HG03066 (cell line): ENCODE measurements around the gene PRDM15.

Source experiments
- ATAC-seq: cut with Tn5 transposase; IDR thresholded peaks from one replicate; pipeline ENCODE4 v1.9.1; 2021; ENCODE audit warnings: low read depth; ENCODE audit not compliant: unreplicated experiment

Gene PRDM15

DNA sequence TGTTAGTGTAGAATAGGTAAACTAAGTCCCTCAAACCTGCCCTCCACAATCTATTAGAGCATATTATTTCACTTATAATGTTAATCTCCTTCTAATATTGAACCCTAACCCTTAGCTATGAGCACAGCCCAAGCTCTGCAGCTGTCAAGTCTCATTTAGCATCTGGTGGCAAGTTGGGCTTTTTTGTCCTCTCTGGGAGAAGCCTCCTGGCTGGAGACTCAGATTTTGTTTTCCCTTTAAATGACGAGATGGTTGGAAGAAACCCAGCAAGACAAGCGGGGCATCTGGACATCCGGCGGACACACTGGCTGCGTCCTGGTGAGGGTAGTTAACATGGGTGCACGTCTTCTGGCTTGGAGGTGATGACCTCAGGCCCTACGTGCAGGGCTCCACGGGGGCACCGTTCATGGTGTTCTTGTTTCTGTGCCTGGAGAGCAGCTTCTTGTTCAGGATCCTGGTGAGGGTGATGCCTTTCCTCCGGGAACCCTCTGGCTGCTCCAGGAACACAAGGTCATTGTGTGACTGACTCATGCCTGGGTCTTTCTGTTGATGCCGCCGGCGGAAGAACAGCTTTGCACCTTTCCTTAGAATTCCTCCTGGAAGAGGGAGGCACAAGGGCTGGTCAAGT lies 9.7 kb upstream of the PRDM15 start:
- ATAC-seq = no peak

DNA sequence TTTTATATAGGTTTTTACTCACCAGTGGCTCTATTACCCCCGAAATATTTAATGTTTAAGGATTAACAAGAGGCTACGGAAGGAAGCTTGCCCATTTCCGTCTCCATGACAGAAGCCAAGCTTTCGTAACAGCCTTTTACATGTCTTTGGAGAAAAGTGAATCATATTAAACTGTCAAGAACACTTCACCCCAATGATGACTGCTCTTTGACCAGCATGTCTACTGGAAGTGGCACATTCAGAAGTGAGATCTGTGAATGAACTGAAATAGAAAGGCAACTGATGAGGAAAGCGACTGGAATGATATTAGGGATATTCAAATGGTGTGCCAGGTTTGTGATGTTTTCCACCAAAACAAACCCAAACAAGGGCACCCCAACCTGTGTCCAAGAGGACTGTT lies 8.5 kb upstream of the PRDM15 start:
- ATAC-seq = no peak

DNA sequence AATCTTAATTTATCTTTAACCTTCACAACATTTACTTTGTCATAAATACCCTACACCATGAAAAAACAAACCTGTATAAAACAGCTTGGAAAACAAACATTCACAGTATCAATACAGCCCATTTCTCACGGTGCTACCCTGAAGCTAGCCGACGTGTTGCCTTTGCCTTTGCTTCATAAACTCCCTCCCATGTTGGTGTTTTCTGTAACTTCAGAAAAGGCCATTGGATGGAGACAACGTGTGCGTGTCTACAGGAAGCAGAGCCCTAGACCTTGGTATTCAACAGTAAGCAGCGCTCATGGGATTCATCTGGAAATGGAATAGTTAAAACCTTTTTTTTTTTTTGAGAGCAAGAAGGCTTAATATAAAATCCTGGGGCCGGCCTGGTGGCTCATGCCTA lies 7.2 kb upstream of the PRDM15 start:
- ATAC-seq = no peak

DNA sequence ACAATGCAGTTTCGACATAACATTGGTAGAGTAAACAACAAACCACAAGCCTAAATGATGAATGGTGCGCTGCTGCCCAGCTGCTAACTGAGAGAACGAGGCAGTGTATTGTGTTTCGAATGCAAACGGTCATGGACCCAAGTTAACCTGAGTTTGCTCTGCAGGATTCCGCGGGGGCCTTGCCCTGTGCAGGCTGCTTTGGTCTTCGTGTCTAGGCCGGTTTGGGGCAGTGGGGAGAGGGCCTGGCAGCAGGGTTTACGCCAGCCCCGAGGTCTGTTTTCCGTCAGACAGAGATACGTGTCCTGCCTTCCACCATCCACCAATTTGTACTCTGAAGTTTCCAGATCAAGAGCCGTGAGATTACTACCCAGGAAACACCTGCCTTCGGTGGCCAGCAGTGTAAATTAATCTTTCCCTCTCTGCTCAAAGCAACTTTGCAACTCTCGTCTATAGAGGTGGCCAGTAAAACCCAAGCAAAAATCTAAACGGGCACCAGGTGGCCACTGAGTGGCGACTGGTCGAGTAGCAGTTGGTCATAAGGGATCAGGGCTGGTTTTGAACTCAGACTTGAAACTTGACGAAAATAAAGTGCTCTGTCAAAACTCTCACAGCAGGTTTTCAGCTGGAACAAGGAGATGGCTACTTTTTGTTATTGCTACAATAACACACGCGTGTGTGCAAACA lies 6.3 kb upstream of the PRDM15 start:
- no peak for ATAC-seq

DNA sequence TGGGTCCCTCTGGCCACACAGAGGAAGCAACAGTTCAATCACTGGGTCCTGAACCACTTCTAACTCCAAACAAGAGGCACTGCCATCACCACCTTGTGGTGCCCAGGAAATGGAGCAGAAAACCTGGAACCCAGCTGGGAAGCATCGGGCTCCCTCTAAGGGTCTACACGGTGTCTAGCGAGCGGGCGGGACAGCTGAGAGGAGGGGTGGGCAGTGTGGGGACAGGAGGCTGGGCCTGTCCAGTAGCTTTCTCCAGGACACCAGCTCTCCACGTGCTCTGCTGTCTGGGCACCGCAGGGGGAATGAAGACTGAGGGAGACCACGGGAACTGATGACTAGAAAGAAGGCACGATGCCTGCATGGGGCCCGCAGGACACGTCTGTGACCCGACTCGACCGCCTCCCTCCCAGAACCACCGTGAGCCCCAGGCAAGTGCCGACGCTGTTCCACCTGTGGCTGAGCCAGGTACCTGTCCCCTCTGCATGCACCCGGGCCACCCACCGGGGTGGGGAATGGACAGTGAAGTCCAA lies 5.4 kb upstream of the PRDM15 start:
- ATAC-seq = no peak

DNA sequence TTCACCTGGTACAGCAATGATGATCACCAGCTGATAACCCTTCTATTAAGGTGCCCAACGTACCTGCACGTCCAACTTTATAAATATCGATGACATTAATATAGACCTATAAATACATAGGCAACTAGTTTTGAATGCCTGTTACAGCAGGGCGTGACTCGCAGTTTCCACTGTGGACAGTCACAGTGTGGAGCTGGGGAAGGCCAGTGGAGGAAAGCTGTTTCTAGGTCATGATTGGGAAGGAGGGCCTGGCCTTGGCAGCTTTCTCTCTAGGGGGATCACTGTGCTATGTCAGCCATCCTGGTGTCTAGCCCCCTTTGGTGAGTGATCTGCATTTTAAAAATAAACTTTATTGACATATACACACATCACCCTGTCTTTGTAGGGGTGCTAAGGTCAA lies 4.4 kb upstream of the PRDM15 start:
- no peak for ATAC-seq

DNA sequence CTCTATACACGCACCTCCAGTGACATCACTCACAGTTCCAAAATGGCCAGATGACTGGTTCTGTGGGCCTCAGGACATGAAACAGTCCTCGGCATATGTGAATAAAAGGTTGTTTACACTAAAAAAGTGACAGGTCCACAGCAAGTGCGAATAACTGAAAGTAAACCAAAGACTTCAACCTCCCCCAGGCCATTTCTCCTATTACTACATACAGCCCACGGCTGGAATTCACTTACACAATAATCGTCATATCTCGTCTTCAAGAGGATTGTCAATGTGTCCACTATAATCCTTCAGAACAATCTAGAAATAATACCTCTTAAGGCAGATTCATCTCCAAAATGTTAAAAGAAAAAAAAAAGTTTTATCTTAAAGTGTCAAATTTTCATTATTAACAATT lies 1.9 kb upstream of the PRDM15 start:
- ATAC-seq = no peak

DNA sequence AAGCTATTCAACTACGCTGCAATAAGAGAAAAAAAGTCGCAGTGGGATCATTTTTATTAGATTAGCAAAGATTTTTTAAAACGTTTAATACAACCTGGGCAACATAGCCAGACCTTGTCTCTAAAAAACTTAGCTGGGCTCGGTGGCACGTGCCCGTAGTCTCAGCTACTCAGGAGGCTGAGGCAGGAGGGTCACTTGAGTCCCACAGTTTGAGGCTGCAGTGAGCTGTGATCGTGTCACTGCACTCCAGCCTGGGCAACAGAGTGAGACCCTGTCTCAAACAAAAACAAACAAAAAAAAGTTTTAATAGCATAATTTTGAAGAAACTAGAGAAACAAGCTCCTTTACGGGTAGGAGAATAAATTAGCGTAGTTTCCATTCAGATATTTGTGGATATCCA lies 1.0 kb upstream of the PRDM15 start:
- ATAC-seq = no peak

DNA sequence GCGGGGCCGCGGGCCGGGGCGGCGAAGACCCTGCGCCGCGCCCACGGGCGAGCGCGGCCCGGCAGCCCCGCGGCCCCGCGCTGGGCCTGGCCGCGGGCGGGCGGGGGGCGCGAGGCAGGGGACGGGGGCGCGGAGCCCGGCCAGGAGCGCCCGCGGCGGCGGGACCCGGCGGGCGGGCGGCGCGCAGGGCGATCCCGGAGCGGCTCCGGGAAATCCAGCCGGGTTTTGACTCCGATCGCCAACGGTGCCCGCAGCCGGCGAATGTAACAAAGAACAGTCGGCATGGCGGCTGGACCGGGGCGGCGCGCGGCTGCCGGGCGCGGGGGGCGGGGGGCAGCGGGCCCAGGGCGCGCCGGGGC lies 334 bp downstream of the PRDM15 start:
- peak; percentile 35 for ATAC-seq

DNA sequence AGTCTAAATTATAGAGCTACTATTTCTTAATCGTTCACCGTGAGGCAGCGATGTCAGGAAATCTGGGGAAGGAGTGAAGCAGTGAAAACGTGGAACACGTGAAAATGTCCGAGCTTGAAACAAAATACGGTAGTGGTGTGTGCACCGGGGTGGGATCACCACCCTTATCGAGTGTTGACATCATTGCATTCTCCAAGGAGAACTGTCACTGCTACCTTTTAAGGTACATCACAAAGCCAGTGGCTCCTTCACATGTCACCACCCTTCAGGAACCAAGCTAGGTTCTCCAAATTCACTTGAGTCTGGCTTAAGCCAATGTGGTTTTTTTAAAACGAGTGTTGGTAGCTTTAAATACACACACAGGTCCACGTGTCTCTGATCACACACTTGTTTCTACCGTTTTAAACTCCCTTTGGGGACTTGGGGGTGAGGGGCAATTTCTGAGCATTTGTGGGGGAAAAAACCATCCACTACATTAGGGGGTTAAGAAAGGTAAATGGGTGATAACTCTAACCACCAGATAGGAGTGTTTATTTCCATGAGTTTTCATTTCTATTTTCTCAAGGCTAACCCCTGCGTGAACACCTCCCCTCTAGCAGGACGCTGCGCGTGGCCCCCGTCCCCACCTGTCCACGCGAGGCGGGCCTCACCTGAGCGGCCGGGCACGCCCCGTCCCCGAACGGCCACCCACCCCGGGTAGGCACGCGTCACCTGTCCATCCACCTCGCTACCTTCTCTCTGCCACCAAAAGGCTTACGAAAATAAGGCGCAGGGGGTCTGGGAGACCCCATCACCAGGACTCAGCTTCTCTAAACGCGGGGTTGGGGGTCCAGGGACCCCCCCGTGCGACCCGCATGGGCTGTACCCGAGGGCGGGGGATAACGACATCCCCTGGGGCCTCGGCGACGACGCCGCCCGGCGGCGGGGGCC lies 978 bp downstream of the PRDM15 start:
- peak; percentile 32 for ATAC-seq

DNA sequence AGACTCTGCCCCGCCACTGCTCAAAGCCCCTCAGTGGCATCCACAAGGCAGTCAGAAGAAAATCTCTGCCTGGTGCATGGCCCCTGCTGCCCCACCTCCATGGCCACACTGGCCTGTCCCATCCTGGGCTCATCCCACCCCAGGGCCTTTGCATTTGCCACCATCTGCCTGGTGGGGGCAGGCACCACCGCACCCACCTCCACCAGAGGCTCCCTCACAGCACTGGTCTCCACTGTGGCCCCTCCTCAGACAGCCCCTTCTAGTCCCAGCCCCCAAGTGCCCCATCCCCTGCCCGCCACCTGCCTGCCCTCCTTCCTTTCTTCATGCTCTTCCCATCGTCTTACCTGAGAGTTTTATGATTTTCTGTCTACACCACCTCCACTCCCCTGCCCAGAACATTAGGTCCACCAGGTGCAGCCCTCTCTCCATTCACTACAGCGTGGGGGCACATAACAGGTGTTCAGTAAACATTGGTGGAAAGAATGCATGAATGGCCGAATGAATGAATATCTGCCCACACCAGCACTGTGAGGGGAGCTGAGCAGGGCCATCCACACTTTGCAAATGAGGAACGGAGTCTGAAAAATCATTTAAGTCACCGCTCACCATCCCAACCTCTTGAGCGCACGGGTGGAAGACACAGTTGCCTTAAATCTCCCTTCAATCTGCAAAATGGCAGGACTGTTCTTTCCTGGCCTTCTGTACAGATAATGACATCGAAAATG lies 2.1 kb downstream of the PRDM15 start:
- ATAC-seq = no peak

DNA sequence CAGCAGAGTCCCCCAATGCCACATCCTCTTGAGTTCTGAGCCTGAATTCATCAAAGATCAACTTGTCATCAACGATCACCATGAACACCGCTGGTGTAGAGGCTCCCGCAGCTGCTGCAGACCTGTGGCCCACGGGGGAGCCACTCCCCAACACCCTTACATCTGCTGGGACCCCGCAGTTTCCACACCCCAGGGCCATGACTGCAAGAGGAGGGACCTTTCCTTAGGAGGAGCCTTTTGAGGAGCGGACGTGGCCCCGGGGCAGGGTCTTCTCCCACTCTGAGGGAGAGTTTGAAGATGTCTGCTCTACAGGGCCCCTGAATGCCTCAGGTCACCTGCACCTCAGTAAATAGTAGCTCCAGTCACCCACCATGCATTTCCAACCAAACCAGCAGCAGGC lies 2.7 kb downstream of the PRDM15 start:
- ATAC-seq = no peak

DNA sequence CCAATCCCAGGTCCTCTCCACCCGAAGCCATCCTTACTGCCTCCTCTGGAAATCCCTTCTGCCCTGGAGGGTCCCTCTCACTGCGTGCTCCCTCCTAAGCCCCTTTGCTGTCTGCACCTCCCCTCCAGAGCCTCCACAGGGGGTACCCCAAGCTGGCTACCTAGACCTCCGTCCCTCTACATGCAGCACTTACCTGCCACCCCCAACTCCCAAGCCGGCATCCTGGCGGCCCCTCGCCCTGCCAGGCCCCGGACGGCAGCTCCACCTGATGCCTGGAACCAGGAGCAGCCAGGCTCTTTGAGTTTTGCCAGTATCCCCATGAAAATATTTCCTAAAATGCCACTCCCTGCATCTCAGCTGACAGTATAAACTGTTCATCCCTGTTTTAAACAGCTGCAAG lies 4.1 kb downstream of the PRDM15 start:
- no peak for ATAC-seq

DNA sequence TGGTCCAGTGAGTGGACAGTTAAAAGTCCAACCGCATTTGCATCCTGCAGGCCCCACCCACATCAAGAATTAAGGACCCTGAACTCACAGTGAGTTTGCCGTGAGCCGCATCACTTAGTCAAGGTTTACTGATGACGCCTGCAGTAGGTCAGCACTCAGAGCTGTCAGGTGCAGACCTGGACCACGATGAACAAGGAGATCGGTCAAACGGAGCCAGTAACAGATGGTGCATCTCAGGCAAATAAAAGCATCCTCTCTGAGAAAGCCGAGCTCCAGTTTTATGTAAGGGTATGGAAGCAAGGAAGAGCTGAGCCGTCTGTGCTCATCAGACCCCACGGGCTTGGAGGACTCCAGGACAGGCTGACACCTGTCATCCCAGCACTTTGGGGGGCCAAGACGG lies 4.5 kb downstream of the PRDM15 start:
- ATAC-seq = no peak

DNA sequence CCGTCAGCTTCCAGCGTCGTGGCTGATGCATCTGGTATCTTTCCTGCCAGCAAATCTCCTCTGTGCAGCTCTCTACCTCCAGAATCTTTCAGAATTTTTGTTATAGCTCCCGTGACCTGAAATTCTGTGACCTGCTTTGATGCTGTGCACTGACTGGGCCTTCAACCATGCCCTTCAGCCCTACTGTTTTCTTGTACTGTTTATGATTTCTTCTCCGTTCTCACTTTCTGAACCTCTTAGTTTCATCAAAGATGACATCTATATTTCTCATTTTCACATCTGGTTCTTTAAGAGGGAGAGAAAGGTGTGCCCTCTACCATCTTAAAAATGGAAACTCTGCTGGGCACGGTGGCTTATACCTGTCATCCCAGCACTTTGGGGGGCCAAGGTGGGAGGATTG lies 5.7 kb downstream of the PRDM15 start:
- no peak for ATAC-seq

DNA sequence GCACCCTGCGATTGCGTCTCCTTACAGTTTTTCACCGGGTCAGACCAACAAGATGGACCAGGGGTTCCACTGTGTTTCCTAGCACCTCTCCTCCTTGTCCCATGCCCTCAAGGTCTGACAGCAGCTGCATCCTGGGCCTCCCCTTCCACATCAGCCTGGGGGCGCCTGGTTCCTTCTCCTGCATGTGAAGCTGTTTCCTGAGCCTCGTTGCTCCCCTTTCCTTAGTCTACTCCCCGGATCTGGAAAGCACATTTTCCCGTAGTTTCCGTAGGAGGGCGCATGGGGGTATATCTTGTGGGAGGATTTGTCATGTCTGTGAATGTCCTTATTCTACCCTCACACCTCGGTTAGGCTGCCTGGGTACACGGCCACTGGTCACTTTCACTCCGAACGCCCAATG lies 6.1 kb downstream of the PRDM15 start:
- no peak for ATAC-seq

DNA sequence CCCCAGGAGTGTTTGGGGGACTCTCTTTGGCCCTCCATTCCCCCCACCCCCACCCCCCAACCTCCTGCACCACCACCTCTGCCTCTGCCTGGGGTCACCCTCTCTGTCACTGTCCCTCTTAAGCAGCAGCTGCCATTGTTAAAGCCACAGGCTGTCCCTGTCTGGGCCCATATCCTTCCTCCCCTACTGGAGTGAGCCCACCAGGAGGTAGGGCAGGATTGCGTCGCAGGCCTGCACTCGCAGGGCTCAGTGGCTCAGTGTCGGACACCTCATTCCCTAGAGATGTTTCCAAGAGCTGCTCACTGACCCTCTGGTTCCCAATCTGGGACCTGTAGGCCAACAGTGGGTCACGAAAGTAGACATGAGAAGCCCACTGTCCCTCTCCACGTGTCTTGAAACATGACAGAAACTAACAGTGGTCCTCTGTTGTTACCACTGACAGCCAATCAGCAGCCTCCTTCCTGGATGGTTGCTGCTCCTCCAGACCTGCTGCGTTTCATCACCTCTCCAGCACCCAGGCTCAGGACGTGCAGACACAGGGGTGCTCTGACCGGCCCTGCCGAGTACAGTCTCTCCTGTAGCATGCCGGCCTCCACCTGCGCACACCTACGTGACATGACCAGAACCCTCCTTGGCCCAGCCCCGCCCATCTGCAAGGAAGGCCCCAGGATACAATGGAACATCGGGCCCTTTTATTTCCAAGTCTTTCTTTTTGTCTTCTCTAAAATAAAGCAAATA lies 7.7 kb downstream of the PRDM15 start:
- ATAC-seq = no peak

DNA sequence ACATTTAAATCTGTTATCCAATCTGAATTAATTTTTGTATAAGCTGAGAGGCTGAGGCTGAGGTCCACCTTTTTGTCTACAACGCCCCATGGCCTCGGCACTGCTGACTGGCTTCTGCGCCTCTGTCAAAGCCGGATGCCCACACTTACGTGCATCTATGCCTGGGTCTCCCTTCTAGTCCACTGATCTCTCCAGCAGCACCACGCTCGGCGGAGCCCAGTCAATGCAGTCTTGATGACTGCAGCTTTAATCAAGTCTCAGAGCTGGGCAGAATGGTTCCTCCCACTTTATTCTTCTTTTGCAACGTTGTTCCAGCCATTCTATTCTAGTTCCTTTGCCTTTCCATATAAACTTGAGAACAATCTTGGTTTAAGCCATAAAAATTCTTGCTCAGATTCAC lies 9.4 kb downstream of the PRDM15 start:
- ATAC-seq = no peak

DNA sequence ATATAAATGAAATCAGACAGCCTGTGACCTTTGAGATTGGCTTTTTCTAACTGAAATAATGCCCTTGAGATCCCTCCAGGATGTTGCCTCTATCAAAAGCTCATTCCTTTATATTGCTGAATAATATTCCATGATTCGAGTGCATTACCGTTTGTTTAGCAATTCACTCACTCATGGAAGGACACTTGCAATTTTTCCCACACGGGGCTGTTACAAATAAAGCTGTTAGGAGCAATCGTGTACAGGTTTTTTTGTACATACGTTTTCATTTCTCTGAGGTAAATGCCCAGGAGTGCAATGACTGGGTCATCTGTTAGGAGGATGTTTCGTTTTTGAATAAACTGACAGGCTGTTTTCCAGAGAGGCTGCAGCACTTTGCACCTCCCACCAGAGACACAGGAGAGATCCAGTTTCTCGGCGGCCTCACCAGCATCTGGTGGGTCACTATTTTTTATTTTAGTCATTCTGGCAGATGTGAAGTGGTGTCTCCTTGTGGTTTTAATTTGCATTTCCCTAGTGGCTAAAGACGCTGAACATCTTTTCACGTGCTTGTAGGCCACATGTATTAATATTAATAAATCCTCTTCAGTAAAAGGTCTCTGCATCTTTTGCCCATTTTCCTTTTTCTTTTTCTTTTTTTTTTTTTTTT lies 11.0 kb downstream of the PRDM15 start:
- ATAC-seq = peak; percentile 47

DNA sequence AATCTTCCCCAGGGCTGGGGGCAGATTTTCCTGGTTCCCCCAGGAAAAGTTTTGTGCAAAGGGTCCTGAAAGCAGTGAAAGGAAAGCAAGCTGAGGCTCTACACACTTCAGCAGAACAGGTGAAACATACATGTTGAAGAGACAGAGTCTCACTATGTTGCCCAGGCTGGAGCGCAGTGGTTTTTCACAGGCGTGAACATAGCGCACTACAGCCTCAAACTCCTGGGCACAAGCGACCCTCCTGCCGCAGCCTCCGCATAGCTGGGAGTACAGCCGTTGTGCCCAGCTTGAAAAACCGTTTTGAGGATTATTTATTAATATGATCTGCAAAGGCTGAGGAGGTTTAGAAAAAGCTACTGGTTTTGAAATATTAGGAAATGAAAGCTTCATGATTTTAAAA lies 11.8 kb downstream of the PRDM15 start:
- no peak for ATAC-seq
